Aorta (tissue), 5 donors: ENCODE data around the gene POFUT2. TPM values are rescaled to one million over a fixed set of nuclear protein-coding genes. Genes with fewer than 3 reads are reported as not detected.
A peak's percentile ranks its signal among the peaks of the same experiment; 100 is the strongest.

Experiments used
- ATAC-seq: fragments of 200-7000 bp; cut with Tn5 transposase; one replicate; pipeline ENCODE4 v1.9.1; 2022; ENCODE audit warnings: moderate library complexity; ENCODE audit not compliant: low FRiP score
- DNase-seq, 2 donors: peaks; one replicate each; pipeline ENCODE4 v3.0.0-alpha.2; 2020
- H3K27ac ChIP-seq, 2 donors: one replicate each; pipeline ENCODE4 v1.5.1; 2013; ENCODE audit warnings: low read length in 2 of 2, mild to moderate bottlenecking in 2 of 2, moderate library complexity in 2 of 2, control low read depth in 1 of 2, inconsistent platforms in 1 of 2, low read depth in 1 of 2
- H3K27me3 ChIP-seq, 2 donors: one replicate each; pipeline ENCODE4 v1.6.1; 2013; ENCODE audit warnings: control low read depth in 1 of 2, low read length in 1 of 2, mild to moderate bottlenecking in 1 of 2, moderate library complexity in 1 of 2; ENCODE audit not compliant: insufficient read depth in 2 of 2, control insufficient read depth in 1 of 2
- H3K36me3 ChIP-seq, 2 donors: one replicate each; pipeline ENCODE4 v1.6.1; 2013; ENCODE audit warnings: control low read depth in 1 of 2, low read length in 1 of 2, mild to moderate bottlenecking in 1 of 2; ENCODE audit not compliant: insufficient read depth in 2 of 2, control insufficient read depth in 1 of 2
- H3K4me1 ChIP-seq, 2 donors: one replicate each; pipeline ENCODE4 v1.6.1; 2013; ENCODE audit warnings: low read length in 2 of 2, control low read depth in 1 of 2, mild to moderate bottlenecking in 1 of 2, moderate library complexity in 1 of 2; ENCODE audit not compliant: insufficient read depth in 2 of 2, control insufficient read depth in 1 of 2
- H3K4me3 ChIP-seq, 2 donors: one replicate each; pipeline ENCODE4 v1.5.1; 2013; ENCODE audit warnings: low read length in 2 of 2, control low read depth in 1 of 2, mild to moderate bottlenecking in 1 of 2
- H3K9me3 ChIP-seq: one replicate; pipeline ENCODE4 v1.6.1; 2013; ENCODE audit warnings: mild to moderate bottlenecking, low read length; ENCODE audit not compliant: control insufficient read depth
- WGBS, 2 donors: extraction: QIAGEN DNeasy Blood & Tissue Kit; methylation state at CpG; one replicate each; pipeline ENCODE4 v1.1.7; 2013; 5-methylcytosine and 5-hydroxymethylcytosine counted together
- intact Hi-C, 2 donors: fragments of 100-400 bp; cut with DNase I; formaldehyde crosslinking; loops; one replicate each; pipeline versions ENCODE4 v1.14.2 to v1.15.0; 2022
- polyA plus RNA-seq, 2 donors: library from polyadenylated mRNA; stranded (reverse); fragments of 200-250 nt; gene quantifications; one replicate each; pipeline ENCODE4 v1.2.3, GENCODE V29; 2013
- total RNA-seq, 2 donors: library from RNA; stranded (reverse); fragmentation: NEBNext Ultra II Directional; extraction: Animal tissue kit (Norgen Biotek cat#: 25700); gene quantifications; one replicate each; pipeline ENCODE4 v1.2.1, GENCODE V29; 2021
- donor health status: healthy with polysubstance abuse.
- donor health status: Bipolar disorder and iron deficiency.
- donor health status: DM: no; HTN: no; CAD: no.
- donor health status: DM: no; HTN: no; CAD: no.
- donor health status: DM: yes; HTN: yes; CAD: no.

The POFUT2 gene
- total and polyA plus RNA-seq, 4 donors: 12.6 to 52.2 (median 42.4) TPM

DNA sequence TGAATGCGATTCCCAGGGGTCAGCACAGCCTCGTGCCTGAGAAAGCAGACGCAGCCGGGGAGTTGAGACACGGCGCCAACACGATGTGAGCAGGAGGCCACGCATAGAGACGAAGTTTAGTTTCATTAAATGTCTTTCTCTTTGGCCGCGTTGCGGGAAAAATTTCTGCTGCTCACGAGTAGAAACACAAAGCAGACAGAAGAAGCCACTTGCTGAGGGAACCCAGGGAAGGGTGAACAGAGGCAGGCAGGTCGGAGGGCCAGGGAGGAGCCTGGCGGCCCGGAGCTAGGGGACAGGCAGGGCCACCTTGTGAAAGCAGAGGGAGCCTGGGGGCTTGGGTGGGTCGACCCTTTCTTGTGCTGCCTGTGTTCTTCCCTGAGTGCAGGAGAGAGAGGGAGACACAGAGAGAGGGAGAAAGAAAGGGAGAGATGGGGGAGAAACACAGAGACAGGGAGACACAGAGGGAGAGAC, 33.2 kb downstream of the POFUT2 start:
- H3K27ac ChIP-seq: no peak overlapping the region
- no peak for DNase-seq
- no peak overlapping the region for H3K4me3 ChIP-seq
- no peaks in the 10 kb centered on the region for H3K36me3 ChIP-seq
- ATAC-seq: no peak
- no peaks in the 10 kb centered on the region for H3K9me3 ChIP-seq
- WGBS, 2 donors: 69 to 79% methylated on average over 17 of the region's 17 CpGs
- no peaks in the 10 kb centered on the region for H3K27me3 ChIP-seq
- H3K4me1 ChIP-seq: no peaks in the 10 kb centered on the region
- intact Hi-C loops: no loop called here

DNA sequence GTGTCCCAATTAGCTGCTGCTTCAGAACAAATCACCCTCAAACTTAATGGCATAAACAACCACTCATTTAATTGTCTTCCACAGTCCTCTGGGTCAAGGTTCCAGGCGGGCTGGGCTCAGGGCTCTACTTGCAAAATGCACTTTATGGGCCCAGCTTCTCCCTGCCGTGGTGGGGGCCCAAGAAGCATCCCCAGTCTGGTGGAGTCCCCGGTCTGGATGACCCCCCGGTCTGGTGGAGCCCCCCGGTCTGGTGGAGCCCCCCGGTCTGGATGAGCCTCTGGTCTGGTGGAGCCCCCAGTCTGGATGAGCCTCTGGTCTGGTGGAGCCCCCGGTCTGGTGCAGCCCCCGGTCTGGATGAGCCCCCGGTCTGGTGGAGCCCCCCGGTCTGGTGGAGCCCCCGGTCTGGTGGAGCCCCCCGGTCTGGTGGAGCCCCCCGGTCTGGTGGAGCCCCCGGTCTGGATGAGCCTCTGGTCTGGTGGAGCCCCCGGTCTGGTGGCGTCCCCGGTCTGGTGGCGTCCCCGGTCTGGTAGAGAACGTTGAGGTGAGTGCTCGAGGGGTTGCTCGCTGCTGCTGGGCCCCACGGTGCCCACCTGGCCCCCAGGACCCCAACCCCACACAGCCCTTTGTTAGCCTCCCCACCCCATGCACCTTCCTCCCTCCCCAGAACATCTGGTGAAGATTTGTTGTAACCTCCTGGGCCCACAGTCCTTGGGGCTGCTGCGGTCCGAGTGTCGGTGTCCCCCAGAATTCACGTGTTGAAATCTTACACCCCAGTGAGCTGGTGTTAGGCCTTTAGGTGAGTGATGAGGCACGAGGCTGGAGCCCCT, 33.8 kb downstream of the POFUT2 start:
- intact Hi-C loops: no loop called here
- no peak overlapping the region for H3K4me3 ChIP-seq
- DNase-seq (no peak), ATAC-seq (no peak)
- H3K4me1 ChIP-seq: no peaks in the 10 kb centered on the region
- no peaks in the 10 kb centered on the region for H3K9me3 ChIP-seq
- H3K27ac ChIP-seq: no peak overlapping the region
- no peaks in the 10 kb centered on the region for H3K36me3 ChIP-seq
- H3K27me3 ChIP-seq: no peaks in the 10 kb centered on the region
- 88 to 90% methylated on average over 23 to 28 of the region's 28 CpGs for WGBS, 2 donors

DNA sequence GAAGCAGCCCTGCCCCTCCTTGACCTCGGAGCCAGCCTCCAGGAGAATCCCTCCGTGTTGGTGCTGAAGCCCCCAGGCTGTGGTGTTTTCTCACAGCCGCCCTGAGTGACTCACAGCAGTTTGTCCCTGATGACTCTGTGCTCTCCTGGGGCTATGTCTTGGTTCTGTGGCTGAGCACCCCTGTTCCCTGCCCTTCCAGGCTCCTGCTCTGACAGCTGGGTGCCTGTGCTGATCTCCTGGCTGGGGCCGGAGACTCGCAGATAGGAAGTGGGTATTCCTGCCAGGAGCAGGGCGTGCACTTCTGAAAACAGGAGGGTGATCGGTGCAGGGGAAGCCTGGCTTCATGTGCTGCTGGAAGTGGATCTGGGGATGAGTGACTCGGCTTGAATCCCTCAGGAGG, 34.5 kb downstream of the POFUT2 start:
- 37 to 42% methylated on average over 8 of the region's 8 CpGs for WGBS, 2 donors
- intact Hi-C loops: no loop called here
- Histone ChIP-seq H3K36me3 (no peaks in the 10 kb centered on the region), H3K9me3 (no peaks in the 10 kb centered on the region), H3K27me3 (no peaks in the 10 kb centered on the region), H3K4me1 (no peaks in the 10 kb centered on the region), H3K27ac (no peak overlapping the region), H3K4me3 (no peak overlapping the region)
- no peak for DNase-seq
- ATAC-seq: no peak

DNA sequence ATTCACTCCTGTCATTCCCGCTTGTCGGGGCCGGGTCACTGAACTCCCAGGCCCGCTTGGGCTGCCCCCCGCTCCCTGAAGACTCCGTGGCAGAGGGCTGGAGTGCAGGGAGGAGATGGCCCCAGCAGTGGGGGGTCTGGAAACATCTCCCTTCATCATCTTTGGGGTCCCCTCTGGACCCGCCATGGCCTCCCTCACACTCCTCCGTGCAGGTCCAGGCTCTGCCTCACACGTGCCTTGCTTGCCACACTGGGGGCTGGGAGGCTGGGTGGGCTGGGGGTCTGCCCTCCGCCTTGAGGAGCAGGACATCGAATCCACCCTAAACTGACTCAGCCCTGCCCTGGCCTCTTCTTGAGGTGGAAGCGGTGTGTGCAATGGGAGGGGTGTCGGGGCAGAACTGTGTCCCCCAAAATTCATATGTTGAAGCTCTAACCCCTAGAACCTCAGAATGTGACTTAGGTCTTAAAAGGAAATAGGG, 35.2 kb downstream of the POFUT2 start:
- H3K4me1 ChIP-seq: no peaks in the 10 kb centered on the region
- ATAC-seq (no peak), DNase-seq (no peak)
- no peaks in the 10 kb centered on the region for H3K27me3 ChIP-seq
- H3K4me3 ChIP-seq: no peak overlapping the region
- H3K36me3 ChIP-seq: no peaks in the 10 kb centered on the region
- intact Hi-C loops: no loop called here
- 94% methylated on average over 13 of the region's 13 CpGs for WGBS, 2 donors
- no peaks in the 10 kb centered on the region for H3K9me3 ChIP-seq
- no peak overlapping the region for H3K27ac ChIP-seq

DNA sequence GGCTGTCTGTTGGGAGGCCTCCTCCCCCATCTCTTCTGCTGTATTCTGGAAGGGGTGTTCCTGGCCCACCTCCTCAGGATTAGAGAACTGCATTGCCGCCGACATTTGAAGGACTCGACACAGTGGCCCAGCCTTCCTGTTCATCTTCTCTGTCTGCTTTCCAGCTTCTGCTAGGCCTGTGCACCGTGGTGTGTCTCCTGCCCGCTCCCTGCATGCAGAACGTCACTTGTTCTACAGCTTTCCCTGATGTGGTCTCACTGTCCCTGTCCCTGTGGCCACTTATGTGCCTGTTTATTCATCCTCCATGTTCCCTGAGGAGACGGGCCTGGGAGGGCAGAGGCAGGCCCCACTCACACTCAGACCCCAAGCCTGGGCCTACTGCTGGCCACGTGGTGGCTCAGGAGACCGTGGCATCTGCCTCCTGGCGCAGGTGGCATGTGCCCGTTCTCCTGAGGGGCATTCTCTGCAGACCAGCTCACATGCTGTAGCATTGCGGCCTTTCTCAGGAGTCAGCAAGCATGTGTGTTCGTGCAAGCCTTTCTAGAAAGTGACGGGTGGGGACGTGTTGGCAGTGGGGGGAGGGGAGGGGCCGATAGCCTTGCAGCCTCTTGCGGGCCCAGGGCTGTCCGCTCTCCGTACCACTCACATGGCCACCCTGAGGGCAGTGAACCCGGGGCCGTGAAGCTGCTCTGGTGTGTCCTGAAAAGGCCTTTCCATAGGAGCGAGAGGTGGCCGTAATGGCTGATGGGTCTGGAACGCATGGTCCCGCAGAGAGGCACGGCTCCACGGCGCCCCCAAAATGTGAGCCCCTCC, 35.9 kb downstream of the POFUT2 start:
- no peak for ATAC-seq
- peak in 1 of 2 donors; percentile 73 for DNase-seq
- intact Hi-C loops: no loop called here
- H3K9me3 ChIP-seq: no peaks in the 10 kb centered on the region
- no peaks in the 10 kb centered on the region for H3K4me1 ChIP-seq
- H3K27ac ChIP-seq: no peak overlapping the region
- WGBS, 2 donors: 92 to 95% methylated on average over 28 of the region's 28 CpGs
- no peaks in the 10 kb centered on the region for H3K36me3 ChIP-seq
- H3K27me3 ChIP-seq: no peaks in the 10 kb centered on the region
- H3K4me3 ChIP-seq: no peak overlapping the region

DNA sequence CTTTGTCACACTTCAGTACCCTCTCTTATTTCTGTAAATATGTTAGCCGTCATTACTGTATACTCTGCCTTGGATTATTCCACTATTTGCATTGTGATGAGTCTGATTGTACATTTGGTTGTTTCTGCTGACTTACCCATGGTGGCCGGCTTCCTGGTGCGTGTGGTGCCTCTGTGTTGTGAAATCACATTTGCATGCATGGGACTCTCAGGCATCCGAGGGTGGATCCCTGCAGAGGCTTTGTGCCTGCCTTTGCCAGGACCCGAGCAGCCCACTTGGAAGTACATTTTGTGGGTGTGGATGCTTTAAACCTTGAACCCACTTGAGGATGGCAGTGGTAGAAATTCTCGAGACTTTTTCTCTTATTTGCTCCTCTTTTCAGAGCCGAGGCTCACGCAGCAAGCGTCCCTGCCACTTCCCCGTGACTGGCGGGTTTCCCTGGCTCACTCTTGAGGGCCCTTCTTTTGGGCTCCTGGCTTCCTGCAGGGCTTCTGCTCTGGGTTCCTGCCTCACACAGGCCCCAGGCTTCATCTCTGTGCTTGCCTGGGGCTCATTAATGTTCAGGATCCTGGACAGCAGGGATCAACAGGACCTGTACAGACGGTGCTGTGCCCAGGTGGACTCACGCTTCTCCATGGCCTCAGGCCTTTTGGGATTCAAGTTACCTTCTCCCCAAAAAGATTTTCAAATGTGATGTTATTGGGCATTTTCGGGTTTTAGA, 36.6 kb downstream of the POFUT2 start:
- no peaks in the 10 kb centered on the region for H3K27me3 ChIP-seq
- intact Hi-C loops: no loop called here
- DNase-seq (no peak), ATAC-seq (no peak)
- H3K4me3 ChIP-seq: no peak overlapping the region
- H3K4me1 ChIP-seq: no peaks in the 10 kb centered on the region
- no peaks in the 10 kb centered on the region for H3K36me3 ChIP-seq
- no peaks in the 10 kb centered on the region for H3K9me3 ChIP-seq
- H3K27ac ChIP-seq: no peak overlapping the region
- 88 to 97% methylated on average over 14 of the region's 14 CpGs for WGBS, 2 donors

DNA sequence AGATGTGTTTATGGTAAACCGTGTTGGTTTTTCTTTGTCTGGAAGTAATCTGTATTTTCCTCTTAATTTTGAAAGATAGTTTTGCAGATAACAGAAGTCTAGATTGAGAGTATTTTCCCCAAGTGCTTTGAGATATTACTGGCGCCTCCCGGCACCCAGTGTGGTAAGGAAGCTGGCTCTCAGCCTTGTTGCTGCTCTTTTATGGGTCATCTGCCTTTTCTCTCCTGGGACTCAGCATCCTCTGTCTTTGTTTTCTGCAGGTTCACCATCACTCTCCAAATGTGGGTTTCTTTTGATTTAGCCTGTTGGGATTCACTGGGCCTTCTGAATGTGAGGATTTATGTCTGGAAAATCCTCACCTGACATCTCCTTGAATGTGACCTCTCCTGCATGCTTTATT, 37.4 kb downstream of the POFUT2 start:
- no peak overlapping the region for H3K4me3 ChIP-seq
- WGBS, 2 donors: 94 to 97% methylated on average over 3 of the region's 3 CpGs
- H3K27me3 ChIP-seq: no peaks in the 10 kb centered on the region
- H3K36me3 ChIP-seq: no peaks in the 10 kb centered on the region
- no peak for ATAC-seq
- no peaks in the 10 kb centered on the region for H3K4me1 ChIP-seq
- no peak overlapping the region for H3K27ac ChIP-seq
- no peak for DNase-seq
- intact Hi-C loops: no loop called here
- H3K9me3 ChIP-seq: no peaks in the 10 kb centered on the region

DNA sequence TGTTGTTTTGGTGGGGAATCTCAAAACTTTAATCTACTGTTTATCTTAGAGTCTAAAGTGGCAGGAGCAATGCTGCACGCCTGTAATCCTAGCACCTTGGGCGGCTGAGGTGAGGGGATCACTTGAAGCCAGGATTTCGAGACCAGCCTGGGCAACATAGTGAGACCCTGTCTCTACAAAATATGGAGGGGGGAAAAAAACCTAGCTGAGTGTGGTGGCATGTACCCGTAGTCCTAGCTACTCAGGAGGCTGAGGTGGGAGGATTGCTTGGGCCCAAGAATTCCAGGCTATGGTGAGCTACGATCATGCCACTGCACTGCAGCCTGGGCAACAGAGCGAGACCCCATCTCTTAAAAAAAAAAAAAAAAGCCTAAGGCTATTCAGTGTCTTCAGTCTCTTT, 38.1 kb downstream of the POFUT2 start:
- 92 to 96% methylated on average over 6 of the region's 6 CpGs for WGBS, 2 donors
- Histone ChIP-seq H3K4me3 (no peak overlapping the region), H3K36me3 (no peaks in the 10 kb centered on the region), H3K9me3 (no peaks in the 10 kb centered on the region), H3K4me1 (no peaks in the 10 kb centered on the region), H3K27me3 (no peaks in the 10 kb centered on the region), H3K27ac (no peak overlapping the region)
- DNase-seq: peak in 1 of 2 donors; percentile 28
- intact Hi-C loops: no loop called here
- ATAC-seq: no peak
